ENCODE data around the gene PTPRT. TPM values are rescaled to one million over a fixed set of nuclear protein-coding genes. Genes with fewer than 3 reads are reported as not detected.

PTPRT gene
- total RNA-seq, 4 donors from 2014 or later: 0.67 to 2.5 (median 1.0) TPM

GRCh38 chr20:42192321-42192720 is 997.4 kb downstream of the PTPRT start:
- H3K27ac ChIP-seq: no peak overlapping the region
- no peak overlapping the region for H3K4me3 ChIP-seq
- no peak for DNase-seq
- H3K27me3 ChIP-seq: no peaks in the 10 kb centered on the region
- H3K4me1 ChIP-seq: no peaks in the 10 kb centered on the region
- no peaks in the 10 kb centered on the region for H3K36me3 ChIP-seq
- TF ChIP-seq POLR2A (IDR thresholded peaks at IDR 0.05): no peak
- no peak for TF ChIP-seq CTCF (IDR thresholded peaks at IDR 0.05)
- no peaks in the 10 kb centered on the region for H3K9me3 ChIP-seq

- Histone ChIP-seq H3K27ac (no peak overlapping the region), H3K4me3 (no peak overlapping the region)
Measured at GRCh38 chr20:42191140-42191860, 998.4 kb downstream of the PTPRT start.

GRCh38 chr20:42190084-42190483 is 999.6 kb downstream of the PTPRT start:
- DNase-seq: no peak
- H3K27me3 ChIP-seq: no peaks in the 10 kb centered on the region
- no peaks in the 10 kb centered on the region for H3K9me3 ChIP-seq
- H3K36me3 ChIP-seq: no peaks in the 10 kb centered on the region
- H3K4me3 ChIP-seq: no peak overlapping the region
- no peaks in the 10 kb centered on the region for H3K4me1 ChIP-seq
- TF ChIP-seq CTCF (IDR thresholded peaks at IDR 0.05) (no peak), POLR2A (IDR thresholded peaks at IDR 0.05) (no peak)
- no peak overlapping the region for H3K27ac ChIP-seq

More at GRCh38 chr20:42191140-42191860, 998.4 kb downstream of the PTPRT start:
- DNase-seq: no peak
- TF ChIP-seq CTCF (IDR thresholded peaks at IDR 0.05) (no peak), POLR2A (IDR thresholded peaks at IDR 0.05) (no peak)
- no peaks in the 10 kb centered on the region for H3K36me3 ChIP-seq
- H3K27me3 ChIP-seq: no peaks in the 10 kb centered on the region
- no peaks in the 10 kb centered on the region for H3K4me1 ChIP-seq
- no peaks in the 10 kb centered on the region for H3K9me3 ChIP-seq

GRCh38 chr20:42186337-42186736 is 1003.4 kb downstream of the PTPRT start:
- TF ChIP-seq CTCF (IDR thresholded peaks at IDR 0.05): no peak
- no peak for TF ChIP-seq POLR2A (IDR thresholded peaks at IDR 0.05)
- Histone ChIP-seq H3K4me3 (no peak overlapping the region), H3K4me1 (no peaks in the 10 kb centered on the region), H3K9me3 (no peaks in the 10 kb centered on the region), H3K36me3 (no peaks in the 10 kb centered on the region), H3K27ac (no peak overlapping the region), H3K27me3 (no peaks in the 10 kb centered on the region)
- no peak for DNase-seq

GRCh38 chr20:42183147-42183546 is 1006.6 kb downstream of the PTPRT start:
- no peaks in the 10 kb centered on the region for H3K9me3 ChIP-seq
- no peak for DNase-seq
- H3K27ac ChIP-seq: no peak overlapping the region
- H3K4me1 ChIP-seq: no peaks in the 10 kb centered on the region
- no peaks in the 10 kb centered on the region for H3K27me3 ChIP-seq
- no peak overlapping the region for H3K4me3 ChIP-seq
- no peak for TF ChIP-seq CTCF (IDR thresholded peaks at IDR 0.05)
- no peak for TF ChIP-seq POLR2A (IDR thresholded peaks at IDR 0.05)
- no peaks in the 10 kb centered on the region for H3K36me3 ChIP-seq

All from Peyer's patch (tissue), 4 donors.